Fibroblast of pulmonary artery (primary cell): Measurements from ENCODE around the gene HOXC10.

Source experiments
- DNase-seq: peaks from one replicate; pipeline ENCODE4 v3.0.0-alpha.2; 2010; ENCODE audit warnings: low read depth
- H3K4me3 ChIP-seq: replicated peaks from 2 replicates; pipeline ENCODE4 v1.5.1; 2011; ENCODE audit warnings: low read depth, mild to moderate bottlenecking, control low read depth, low read length, moderate library complexity
- CTCF ChIP-seq: IDR thresholded peaks from 2 replicates; pipeline ENCODE4 v1.5.1; 2011; ENCODE audit warnings: mild to moderate bottlenecking, control low read depth, low read length, inconsistent platforms; ENCODE audit errors: missing control alignments

The HOXC10 gene

GRCh38 chr12:53939141-53940108, 45.5 kb upstream of the HOXC10 start:
- no peak for TF ChIP-seq CTCF
- peak; percentile 11 for DNase-seq
- no peak overlapping the region for H3K4me3 ChIP-seq

DNA sequence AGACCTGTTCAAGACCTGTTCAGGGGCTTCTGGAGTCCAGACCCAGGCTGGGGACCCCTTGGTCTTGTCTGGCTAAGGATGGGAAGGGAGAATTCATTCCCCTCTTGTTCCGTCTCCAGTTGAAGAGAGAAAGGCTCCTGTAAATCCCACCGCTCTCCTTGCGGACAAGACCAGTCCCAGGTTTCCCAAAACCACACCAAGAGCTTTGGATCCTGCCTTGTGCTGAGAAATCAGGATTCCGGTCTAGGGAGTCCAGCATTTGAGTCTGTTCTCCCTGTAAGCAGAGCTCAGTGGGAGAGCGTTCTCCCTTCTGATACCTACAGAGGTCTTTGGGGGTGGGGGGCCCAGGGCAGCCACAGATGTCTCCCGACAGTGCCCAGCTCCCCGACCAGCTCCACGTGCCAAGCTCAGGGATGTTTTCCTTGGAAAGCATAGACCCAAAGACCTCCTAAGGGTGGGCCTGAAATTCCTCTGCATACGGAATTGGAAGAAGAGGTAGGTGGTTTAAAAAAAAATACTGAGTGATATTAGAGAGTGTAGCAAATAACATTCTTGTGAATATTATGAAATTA, 44.4 kb upstream of the HOXC10 start:
- H3K4me3 ChIP-seq: no peak overlapping the region
- no peak for TF ChIP-seq CTCF
- DNase-seq: no peak

DNA sequence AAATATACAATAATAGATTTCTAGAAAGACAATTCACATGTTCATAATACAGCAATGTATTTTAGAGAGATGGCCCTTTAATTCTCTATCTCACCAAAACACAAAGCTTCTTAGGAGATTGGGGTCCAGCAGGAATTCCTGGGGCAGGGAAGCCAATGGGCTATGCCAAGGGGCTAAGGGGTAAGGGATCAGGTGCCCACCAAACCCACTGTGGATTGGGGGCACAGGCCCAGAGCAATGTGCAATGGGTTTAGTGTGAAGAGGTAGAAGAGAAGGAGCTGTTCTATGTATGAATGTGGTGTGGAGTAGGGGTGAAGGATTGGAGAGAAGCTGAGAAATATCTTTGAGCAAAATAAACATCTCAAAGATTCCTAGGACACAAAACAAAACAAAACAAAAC, 43.8 kb upstream of the HOXC10 start:
- DNase-seq: no peak
- H3K4me3 ChIP-seq: no peak overlapping the region
- TF ChIP-seq CTCF: no peak

GRCh38 chr12:53941750-53942149, 43.2 kb upstream of the HOXC10 start:
- no peak overlapping the region for H3K4me3 ChIP-seq
- DNase-seq: no peak
- TF ChIP-seq CTCF: no peak

DNA sequence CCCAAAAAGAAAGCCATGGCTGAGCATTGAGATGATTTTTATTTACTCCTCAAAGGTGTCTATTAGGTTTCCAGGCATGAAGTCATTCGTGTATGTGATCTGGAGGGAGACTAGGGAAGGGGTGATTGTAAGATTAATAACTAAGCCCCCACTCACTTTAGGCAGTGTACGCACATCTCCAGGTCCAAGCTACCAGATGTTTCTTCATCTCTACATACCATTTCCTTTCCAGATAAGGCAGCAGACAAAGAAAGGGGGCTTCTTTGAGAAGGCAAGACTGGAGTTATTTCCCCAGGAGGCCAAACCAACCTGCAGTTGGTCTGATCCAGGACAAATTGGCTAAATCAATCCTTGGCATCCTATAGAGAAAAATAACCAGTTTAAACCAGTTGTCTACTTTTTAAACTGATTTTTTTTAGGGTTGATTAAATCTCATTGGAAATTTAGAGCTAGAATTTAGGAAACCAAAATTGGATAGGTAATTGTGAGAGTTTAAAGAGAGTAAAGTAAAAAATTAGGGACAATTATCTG, 42.4 kb upstream of the HOXC10 start:
- no peak overlapping the region for H3K4me3 ChIP-seq
- TF ChIP-seq CTCF: no peak
- DNase-seq: no peak

DNA sequence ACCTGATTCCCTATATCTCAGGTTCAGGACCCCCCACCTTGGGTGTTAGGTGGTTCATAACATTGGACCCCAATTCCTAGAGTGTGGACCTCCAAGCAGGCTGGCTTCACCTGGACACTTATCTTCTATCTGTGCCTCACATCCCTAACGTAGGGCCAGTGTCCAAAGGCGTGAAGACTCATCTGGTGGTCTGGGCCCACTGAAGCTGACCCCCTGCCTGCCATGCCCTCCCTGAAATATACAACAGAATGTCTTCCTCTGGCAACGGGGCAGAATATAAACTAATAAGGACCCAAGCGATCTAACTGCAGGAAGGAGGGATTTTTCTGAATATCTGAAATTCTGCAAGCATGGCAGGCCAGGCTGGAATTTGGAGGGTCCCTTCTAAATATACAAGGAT, 40.7 kb upstream of the HOXC10 start:
- no peak overlapping the region for H3K4me3 ChIP-seq
- DNase-seq: no peak
- no peak for TF ChIP-seq CTCF
